Loucy (cell line): ENCODE measurements around the gene CDK2.

Experiments
- EZH2phosphoT487 ChIP-seq: fragments of 200-600 bp; IDR thresholded peaks from 2 replicates; pipeline ENCODE4 v1.6.1; 2018; ENCODE audit warnings: antibody characterized with exemption, mild to moderate bottlenecking, moderate library complexity, borderline replicate concordance
- TF ChIP-seq, protein P1 (sequence below): fragments of 200-600 bp; sonication (generic); conservative IDR thresholded peaks from 2 replicates; pipeline ENCODE4 v1.5.1; 2014; ENCODE audit warnings: mild to moderate bottlenecking, antibody characterized with exemption, low read length

DNA sequence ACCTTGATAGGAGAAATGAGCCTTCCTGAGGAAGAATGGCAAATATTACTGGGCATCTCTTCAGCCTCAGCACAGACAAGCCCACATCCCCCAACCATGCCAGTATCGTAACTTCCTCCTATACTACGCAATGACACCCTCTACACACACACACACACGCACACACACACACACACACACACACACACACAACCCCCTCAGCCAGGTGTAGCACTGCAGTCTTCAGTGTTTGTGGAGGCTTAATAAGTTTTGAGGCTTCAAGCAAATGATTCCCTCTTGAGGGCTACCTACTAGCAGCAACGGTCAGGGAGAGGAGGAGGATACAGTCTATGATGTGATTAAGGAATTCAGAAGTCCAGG lies 34.1 kb upstream of the CDK2 start:
- TF ChIP-seq, protein P1, sequence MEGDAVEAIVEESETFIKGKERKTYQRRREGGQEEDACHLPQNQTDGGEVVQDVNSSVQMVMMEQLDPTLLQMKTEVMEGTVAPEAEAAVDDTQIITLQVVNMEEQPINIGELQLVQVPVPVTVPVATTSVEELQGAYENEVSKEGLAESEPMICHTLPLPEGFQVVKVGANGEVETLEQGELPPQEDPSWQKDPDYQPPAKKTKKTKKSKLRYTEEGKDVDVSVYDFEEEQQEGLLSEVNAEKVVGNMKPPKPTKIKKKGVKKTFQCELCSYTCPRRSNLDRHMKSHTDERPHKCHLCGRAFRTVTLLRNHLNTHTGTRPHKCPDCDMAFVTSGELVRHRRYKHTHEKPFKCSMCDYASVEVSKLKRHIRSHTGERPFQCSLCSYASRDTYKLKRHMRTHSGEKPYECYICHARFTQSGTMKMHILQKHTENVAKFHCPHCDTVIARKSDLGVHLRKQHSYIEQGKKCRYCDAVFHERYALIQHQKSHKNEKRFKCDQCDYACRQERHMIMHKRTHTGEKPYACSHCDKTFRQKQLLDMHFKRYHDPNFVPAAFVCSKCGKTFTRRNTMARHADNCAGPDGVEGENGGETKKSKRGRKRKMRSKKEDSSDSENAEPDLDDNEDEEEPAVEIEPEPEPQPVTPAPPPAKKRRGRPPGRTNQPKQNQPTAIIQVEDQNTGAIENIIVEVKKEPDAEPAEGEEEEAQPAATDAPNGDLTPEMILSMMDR: no peak
- no peak for TF ChIP-seq EZH2phosphoT487
